ENCODE measurements around the gene MYO5B. TPM values are rescaled to one million over a fixed set of nuclear protein-coding genes. Genes with fewer than 3 reads are reported as not detected.

Gene MYO5B
- total and polyA plus RNA-seq, 4 donors: 5.4 to 23.4 (median 11.4) TPM

DNA sequence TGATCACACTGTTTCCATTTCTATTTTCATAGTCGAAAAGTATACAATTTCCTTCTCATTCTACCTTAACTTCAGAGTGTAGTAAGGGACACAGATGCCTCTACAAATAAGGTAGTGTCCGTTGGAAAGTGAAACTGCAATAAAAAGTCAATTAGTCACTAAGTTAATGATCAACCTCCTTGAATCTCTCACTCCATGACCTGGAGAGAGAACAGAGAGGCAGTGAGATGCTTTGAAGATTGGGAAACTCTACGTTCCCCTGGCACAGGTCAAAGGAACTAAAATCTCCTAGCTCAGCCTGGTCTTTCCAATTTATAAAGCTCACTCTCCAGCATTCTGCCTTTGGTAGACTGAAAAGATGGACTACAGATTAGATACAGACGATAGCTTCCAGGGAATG is 227.8 kb downstream of the MYO5B start:
- Histone ChIP-seq H3K27ac (ENCODE audit: low read depth in 1 of 2, low read length in 2 of 2) (peak overlapping the region; percentile 83 to 84), H3K9ac (ENCODE audit: low read depth in 1 of 2, low read length in 2 of 2) (peak overlapping the region; percentile 67 to 81)
- no peak for DNase-seq (ENCODE audit: low spot score)

More for the DNA sequence above, 227.8 kb downstream of the MYO5B start:
- peaks cover 10 to 27% (median 19%) of the 10 kb centered on the region in 4 donors for H3K4me1 ChIP-seq (ENCODE audit: control insufficient read depth in 4 of 4, insufficient read depth in 4 of 4, low read length in 3 of 4)
- H3K9me3 ChIP-seq (ENCODE audit: control insufficient read depth in 4 of 4, low read length in 3 of 4): no peaks in the 10 kb centered on the region
- H3K36me3 ChIP-seq (ENCODE audit: control insufficient read depth in 4 of 4, insufficient read depth in 3 of 4, low read depth in 1 of 4, low read length in 3 of 4): peaks cover 0 to 2% (median 0%) of the 10 kb centered on the region in 4 donors
- TF ChIP-seq FOXA1 (IDR thresholded peaks at IDR 0.05) (peak; percentile 69), YY1 (IDR thresholded peaks at IDR 0.05) (peak; percentile 88), GABPA (IDR thresholded peaks at IDR 0.05 in 1 of 2, conservative IDR thresholded peaks at IDR 0.05 in 1 of 2) (peak in 1 of 2 donors; percentile 49), EGR1 (IDR thresholded peaks at IDR 0.05; ENCODE audit: low read depth in 2 of 2) (peak in 1 of 2 donors; percentile 65), TAF1 (conservative IDR thresholded peaks at IDR 0.05) (no peak), JUND (IDR thresholded peaks at IDR 0.05) (peak; percentile 66 to 87), HNF4G (IDR thresholded peaks at IDR 0.05) (no peak), SP1 (IDR thresholded peaks at IDR 0.05) (peak; percentile 91), NR2F2 (IDR thresholded peaks at IDR 0.05) (peak; percentile 72), FOXA2 (IDR thresholded peaks at IDR 0.05) (peak; percentile 67), RAD21 (IDR thresholded peaks at IDR 0.05) (peak; percentile 58 to 64), HNF4A (conservative IDR thresholded peaks at IDR 0.05) (peak; percentile 79 to 87), RXRA (IDR thresholded peaks at IDR 0.05) (peak; percentile 88 to 92)
- TF ChIP-seq, protein P1, sequence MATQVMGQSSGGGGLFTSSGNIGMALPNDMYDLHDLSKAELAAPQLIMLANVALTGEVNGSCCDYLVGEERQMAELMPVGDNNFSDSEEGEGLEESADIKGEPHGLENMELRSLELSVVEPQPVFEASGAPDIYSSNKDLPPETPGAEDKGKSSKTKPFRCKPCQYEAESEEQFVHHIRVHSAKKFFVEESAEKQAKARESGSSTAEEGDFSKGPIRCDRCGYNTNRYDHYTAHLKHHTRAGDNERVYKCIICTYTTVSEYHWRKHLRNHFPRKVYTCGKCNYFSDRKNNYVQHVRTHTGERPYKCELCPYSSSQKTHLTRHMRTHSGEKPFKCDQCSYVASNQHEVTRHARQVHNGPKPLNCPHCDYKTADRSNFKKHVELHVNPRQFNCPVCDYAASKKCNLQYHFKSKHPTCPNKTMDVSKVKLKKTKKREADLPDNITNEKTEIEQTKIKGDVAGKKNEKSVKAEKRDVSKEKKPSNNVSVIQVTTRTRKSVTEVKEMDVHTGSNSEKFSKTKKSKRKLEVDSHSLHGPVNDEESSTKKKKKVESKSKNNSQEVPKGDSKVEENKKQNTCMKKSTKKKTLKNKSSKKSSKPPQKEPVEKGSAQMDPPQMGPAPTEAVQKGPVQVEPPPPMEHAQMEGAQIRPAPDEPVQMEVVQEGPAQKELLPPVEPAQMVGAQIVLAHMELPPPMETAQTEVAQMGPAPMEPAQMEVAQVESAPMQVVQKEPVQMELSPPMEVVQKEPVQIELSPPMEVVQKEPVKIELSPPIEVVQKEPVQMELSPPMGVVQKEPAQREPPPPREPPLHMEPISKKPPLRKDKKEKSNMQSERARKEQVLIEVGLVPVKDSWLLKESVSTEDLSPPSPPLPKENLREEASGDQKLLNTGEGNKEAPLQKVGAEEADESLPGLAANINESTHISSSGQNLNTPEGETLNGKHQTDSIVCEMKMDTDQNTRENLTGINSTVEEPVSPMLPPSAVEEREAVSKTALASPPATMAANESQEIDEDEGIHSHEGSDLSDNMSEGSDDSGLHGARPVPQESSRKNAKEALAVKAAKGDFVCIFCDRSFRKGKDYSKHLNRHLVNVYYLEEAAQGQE (IDR thresholded peaks at IDR 0.05): peak; percentile 78
- TF ChIP-seq, protein P2, sequence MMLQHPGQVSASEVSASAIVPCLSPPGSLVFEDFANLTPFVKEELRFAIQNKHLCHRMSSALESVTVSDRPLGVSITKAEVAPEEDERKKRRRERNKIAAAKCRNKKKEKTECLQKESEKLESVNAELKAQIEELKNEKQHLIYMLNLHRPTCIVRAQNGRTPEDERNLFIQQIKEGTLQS (IDR thresholded peaks at IDR 0.05): no peak
- TF ChIP-seq, protein P3, sequence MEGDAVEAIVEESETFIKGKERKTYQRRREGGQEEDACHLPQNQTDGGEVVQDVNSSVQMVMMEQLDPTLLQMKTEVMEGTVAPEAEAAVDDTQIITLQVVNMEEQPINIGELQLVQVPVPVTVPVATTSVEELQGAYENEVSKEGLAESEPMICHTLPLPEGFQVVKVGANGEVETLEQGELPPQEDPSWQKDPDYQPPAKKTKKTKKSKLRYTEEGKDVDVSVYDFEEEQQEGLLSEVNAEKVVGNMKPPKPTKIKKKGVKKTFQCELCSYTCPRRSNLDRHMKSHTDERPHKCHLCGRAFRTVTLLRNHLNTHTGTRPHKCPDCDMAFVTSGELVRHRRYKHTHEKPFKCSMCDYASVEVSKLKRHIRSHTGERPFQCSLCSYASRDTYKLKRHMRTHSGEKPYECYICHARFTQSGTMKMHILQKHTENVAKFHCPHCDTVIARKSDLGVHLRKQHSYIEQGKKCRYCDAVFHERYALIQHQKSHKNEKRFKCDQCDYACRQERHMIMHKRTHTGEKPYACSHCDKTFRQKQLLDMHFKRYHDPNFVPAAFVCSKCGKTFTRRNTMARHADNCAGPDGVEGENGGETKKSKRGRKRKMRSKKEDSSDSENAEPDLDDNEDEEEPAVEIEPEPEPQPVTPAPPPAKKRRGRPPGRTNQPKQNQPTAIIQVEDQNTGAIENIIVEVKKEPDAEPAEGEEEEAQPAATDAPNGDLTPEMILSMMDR (IDR thresholded peaks at IDR 0.05; ENCODE audit: low read depth, low read length, missing input control): no peak
- TF ChIP-seq, protein P4, sequence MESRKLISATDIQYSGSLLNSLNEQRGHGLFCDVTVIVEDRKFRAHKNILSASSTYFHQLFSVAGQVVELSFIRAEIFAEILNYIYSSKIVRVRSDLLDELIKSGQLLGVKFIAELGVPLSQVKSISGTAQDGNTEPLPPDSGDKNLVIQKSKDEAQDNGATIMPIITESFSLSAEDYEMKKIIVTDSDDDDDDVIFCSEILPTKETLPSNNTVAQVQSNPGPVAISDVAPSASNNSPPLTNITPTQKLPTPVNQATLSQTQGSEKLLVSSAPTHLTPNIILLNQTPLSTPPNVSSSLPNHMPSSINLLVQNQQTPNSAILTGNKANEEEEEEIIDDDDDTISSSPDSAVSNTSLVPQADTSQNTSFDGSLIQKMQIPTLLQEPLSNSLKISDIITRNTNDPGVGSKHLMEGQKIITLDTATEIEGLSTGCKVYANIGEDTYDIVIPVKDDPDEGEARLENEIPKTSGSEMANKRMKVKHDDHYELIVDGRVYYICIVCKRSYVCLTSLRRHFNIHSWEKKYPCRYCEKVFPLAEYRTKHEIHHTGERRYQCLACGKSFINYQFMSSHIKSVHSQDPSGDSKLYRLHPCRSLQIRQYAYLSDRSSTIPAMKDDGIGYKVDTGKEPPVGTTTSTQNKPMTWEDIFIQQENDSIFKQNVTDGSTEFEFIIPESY (IDR thresholded peaks at IDR 0.05): peak; percentile 84
- TF ChIP-seq, protein P5, sequence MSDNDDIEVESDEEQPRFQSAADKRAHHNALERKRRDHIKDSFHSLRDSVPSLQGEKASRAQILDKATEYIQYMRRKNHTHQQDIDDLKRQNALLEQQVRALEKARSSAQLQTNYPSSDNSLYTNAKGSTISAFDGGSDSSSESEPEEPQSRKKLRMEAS (IDR thresholded peaks at IDR 0.05): peak; percentile 71
- H3K27me3 ChIP-seq (ENCODE audit: control insufficient read depth in 4 of 4, insufficient read depth in 4 of 4, low read length in 3 of 4): no peaks in the 10 kb centered on the region
- 22% methylated on average over 4 of the region's 4 CpGs for WGBS
- peak overlapping the region in 1 of 3 donors; percentile 26 for H3K4me3 ChIP-seq (ENCODE audit: low read depth in 1 of 3, low read length in 3 of 3)

Measured in liver (tissue), 9 donors.